Measurements from ENCODE around the gene SRGAP2C.
A peak's percentile ranks its signal among the peaks of the same experiment; 100 is the strongest.
"Not testable (repeated sequence)": the region's sequence is repeated elsewhere in the genome, so short reads cannot be mapped to it uniquely, and the experiment has no call there.

Gene SRGAP2C
- 5.2 to 12.2 (median 8.6) reads per million in 3 experiments for total RNA-seq

- peak; percentile 98 for DNase-seq
These were observed at the start of gene SRGAP2C, which contains the start of gene FAM72B for GRCh38 chr1:121184290-121185127. TSS of gene SRGAP2C (plus strand) at chr1:121184975. CDS start at chr1:121187447, 2,472 bp downstream. TSS of gene FAM72B (minus strand) at chr1:121184340. CDS start at chr1:121183489, 851 bp downstream.

- not testable (repeated sequence) for DNase-seq
These were observed 44.4 kb upstream of the SRGAP2C start for GRCh38 chr1:121140393-121140792.

GRCh38 chr1:121148489-121149190 is 36.1 kb upstream of the SRGAP2C start:
- not testable (repeated sequence) for DNase-seq

GRCh38 chr1:121151294-121151693 is 33.5 kb upstream of the SRGAP2C start:
- DNase-seq: not testable (repeated sequence)

- DNase-seq: not testable (repeated sequence)
These were observed 32.0 kb upstream of the SRGAP2C start for GRCh38 chr1:121152788-121153187.

- not testable (repeated sequence) for DNase-seq
These were observed 30.0 kb upstream of the SRGAP2C start for GRCh38 chr1:121154811-121155210.

- not testable (repeated sequence) for DNase-seq
These were observed 29.0 kb upstream of the SRGAP2C start for GRCh38 chr1:121155671-121156358.

- DNase-seq: not testable (repeated sequence)
These were observed 27.7 kb upstream of the SRGAP2C start for GRCh38 chr1:121156958-121157603.

GRCh38 chr1:121157609-121158008 is 27.2 kb upstream of the SRGAP2C start:
- DNase-seq: not testable (repeated sequence)

- DNase-seq: not testable (repeated sequence)
These were observed 24.7 kb upstream of the SRGAP2C start for GRCh38 chr1:121160118-121160517.

- DNase-seq: not testable (repeated sequence)
These were observed 23.4 kb upstream of the SRGAP2C start for GRCh38 chr1:121161199-121161901.

GRCh38 chr1:121163850-121164757 is 20.7 kb upstream of the SRGAP2C start:
- not testable (repeated sequence) for DNase-seq

- DNase-seq: not testable (repeated sequence)
These were observed 19.5 kb upstream of the SRGAP2C start for GRCh38 chr1:121165296-121165695.

- DNase-seq: not testable (repeated sequence)
These were observed 17.5 kb upstream of the SRGAP2C start for GRCh38 chr1:121167225-121167738.

- not testable (repeated sequence) for DNase-seq
These were observed 16.6 kb upstream of the SRGAP2C start for GRCh38 chr1:121168152-121168668.

GRCh38 chr1:121176649-121177048 is 8.1 kb upstream of the SRGAP2C start:
- DNase-seq: not testable (repeated sequence)

GRCh38 chr1:121178197-121178596 is 6.6 kb upstream of the SRGAP2C start:
- DNase-seq: not testable (repeated sequence)

- DNase-seq: not testable (repeated sequence)
These were observed 908 bp upstream of the SRGAP2C start for GRCh38 chr1:121183867-121184266.

GRCh38 chr1:121185140-121185708 is 449 bp downstream of the SRGAP2C start:
- DNase-seq: not testable (repeated sequence)

- not testable (repeated sequence) for DNase-seq
These were observed 1.4 kb downstream of the SRGAP2C start for GRCh38 chr1:121186191-121186590.

Measured in central memory CD4-positive, alpha-beta T cell (primary cell).